Stimulated activated CD4-positive, alpha-beta T cell treated with anti-CD3 and anti-CD28 coated beads, TNF-alpha, amount 100 ng/mL, for 4 hours (primary cell): ENCODE measurements around the gene ZNF367.
"Not testable (repeated sequence)": the region's sequence is repeated elsewhere in the genome, so short reads cannot be mapped to it uniquely, and the experiment has no call there.

Experiments used
- DNase-seq, 3 experiments: peaks; one replicate each; pipeline ENCODE4 v3.0.0-alpha.2; 2020; ENCODE audit warnings: low read depth in 3 of 3

Gene ZNF367

GRCh38 chr9:96363175-96363967 lies 54.8 kb downstream of the ZNF367 start:
- no peak for DNase-seq

- DNase-seq = not testable (repeated sequence)
These were observed 56.1 kb downstream of the ZNF367 start for GRCh38 chr9:96362119-96362518.

GRCh38 chr9:96361668-96362067 lies 56.5 kb downstream of the ZNF367 start:
- no peak for DNase-seq

GRCh38 chr9:96360976-96361375 lies 57.2 kb downstream of the ZNF367 start:
- no peak for DNase-seq

GRCh38 chr9:96360523-96360922 lies 57.6 kb downstream of the ZNF367 start:
- not testable (repeated sequence) for DNase-seq

GRCh38 chr9:96350866-96351265 lies 67.3 kb downstream of the ZNF367 start:
- DNase-seq = no peak

- DNase-seq = no peak
These were observed 69.9 kb downstream of the ZNF367 start for GRCh38 chr9:96348261-96348660.

GRCh38 chr9:96345551-96345950 lies 72.6 kb downstream of the ZNF367 start:
- no peak for DNase-seq

GRCh38 chr9:96344458-96345180 lies 73.6 kb downstream of the ZNF367 start:
- DNase-seq = no peak

- no peak for DNase-seq
These were observed 74.4 kb downstream of the ZNF367 start for GRCh38 chr9:96343515-96344360.

GRCh38 chr9:96342571-96343245 lies 75.5 kb downstream of the ZNF367 start:
- DNase-seq = no peak

- no peak for DNase-seq
These were observed 77.5 kb downstream of the ZNF367 start for GRCh38 chr9:96340707-96341106.

- DNase-seq = no peak
These were observed 79.9 kb downstream of the ZNF367 start for GRCh38 chr9:96338299-96338698.
